SK-N-SH (cell line): ENCODE data around the gene FNTB. TPM values are rescaled to one million over a fixed set of nuclear protein-coding genes. Genes with fewer than 3 reads are reported as not detected.

Source experiments
- CTCF ChIA-PET: fragments of 300-600, 350-600 bp; formaldehyde crosslinking; extraction: SDS; loops from one replicate; lab custom pipeline; 2021; lab: Yijun Ruan, JAX
- POLR2A ChIA-PET: fragments of 350-600 bp; sonication (Branson Sonifier 250); formaldehyde crosslinking; extraction: SDS; loops from one replicate; lab custom pipeline; 2020; ENCODE audit warnings: antibody characterized with exemption, inconsistent platforms; lab: Yijun Ruan, JAX
- DNase-seq: peaks from one replicate; pipeline ENCODE4 v3.0.0; 2012
- H2AFZ ChIP-seq: fragments of 200-600 bp; sonication (generic); 2 replicates; pipeline ENCODE4 v1.8.1; 2016; ENCODE audit warnings: antibody characterized with exemption, mild to moderate bottlenecking, low read depth
- H3F3A ChIP-seq: fragments of 200-600 bp; sonication (generic); replicated peaks from 2 replicates; pipeline ENCODE3; 2016; ENCODE audit warnings: antibody characterized with exemption, mild to moderate bottlenecking; ENCODE audit not compliant: insufficient read depth
- H3K27ac ChIP-seq, 2 experiments: fragments of 200-500 bp in 1 of 2; fragments of 200-600 bp in 1 of 2; sonication (Bioruptor generic) in 1 of 2; sonication (generic), shearing (Covaris generic) in 1 of 2; 2 replicates each; pipeline versions ENCODE4 v1.5.1 to v1.6.1; 2014 to 2016; ENCODE audit warnings: low read depth in 2 of 2, inconsistent platforms in 1 of 2, low read length in 1 of 2, mild to moderate bottlenecking in 1 of 2, mixed read lengths in 1 of 2
- H3K27me3 ChIP-seq: fragments of 200-600 bp; sonication (generic), shearing (Covaris generic); 2 replicates; pipeline ENCODE4 v1.6.1; 2016; ENCODE audit warnings: mixed run types; ENCODE audit not compliant: insufficient read depth
- H3K36me3 ChIP-seq, 2 experiments: fragments of 200-500 bp in 1 of 2; fragments of 200-600 bp in 1 of 2; sonication (Bioruptor generic) in 1 of 2; sonication (generic) in 1 of 2; replicated peaks in 1 of 2; 2 replicates each; pipeline versions ENCODE3 to v1.5.1; 2014 to 2016; ENCODE audit warnings: low read length in 1 of 2, mild to moderate bottlenecking in 1 of 2; ENCODE audit not compliant: insufficient read depth in 2 of 2, control insufficient read depth in 1 of 2
- H3K4me1 ChIP-seq, 2 experiments: fragments of 200-500 bp in 1 of 2; fragments of 200-600 bp in 1 of 2; sonication (Bioruptor generic) in 1 of 2; sonication (generic), shearing (Covaris generic) in 1 of 2; 2 replicates each; pipeline versions ENCODE4 v1.5.1 to v1.6.1; 2014 to 2016; ENCODE audit warnings: low read depth in 1 of 2, low read length in 1 of 2, mixed run types in 1 of 2; ENCODE audit not compliant: insufficient read depth in 2 of 2, control insufficient read depth in 1 of 2
- H3K4me2 ChIP-seq: fragments of 200-600 bp; sonication (generic), shearing (Covaris generic); 2 replicates; pipeline ENCODE4 v1.6.1; 2017; ENCODE audit warnings: mixed run types
- H3K4me3 ChIP-seq, 2 experiments: fragments of 200-500 bp in 1 of 2; fragments of 200-600 bp in 1 of 2; sonication (Bioruptor generic) in 1 of 2; sonication (generic), shearing (Covaris generic) in 1 of 2; 2 replicates each; pipeline versions ENCODE4 v1.5.1 to v1.8.1; 2014 to 2016; ENCODE audit warnings: low read depth in 2 of 2, inconsistent platforms in 1 of 2, low read length in 1 of 2, mild to moderate bottlenecking in 1 of 2, mixed read lengths in 1 of 2, moderate library complexity in 1 of 2
- H3K79me2 ChIP-seq: fragments of 200-600 bp; sonication (generic); 2 replicates; pipeline ENCODE4 v1.8.1; 2017; ENCODE audit warnings: mild to moderate bottlenecking; ENCODE audit not compliant: insufficient read depth
- H3K9ac ChIP-seq: fragments of 200-600 bp; sonication (generic); 2 replicates; pipeline ENCODE4 v1.6.1; 2017; ENCODE audit warnings: mixed run types
- H3K9me2 ChIP-seq: fragments of 200-600 bp; sonication (generic); 2 replicates; pipeline ENCODE4 v1.6.1; 2017; ENCODE audit warnings: mixed run types
- H3K9me3 ChIP-seq: fragments of 200-600 bp; sonication (generic); 2 replicates; pipeline ENCODE4 v1.6.1; 2017; ENCODE audit warnings: mixed run types, mild to moderate bottlenecking, moderate library complexity
- H4K20me1 ChIP-seq: fragments of 200-600 bp; sonication (generic); 2 replicates; pipeline ENCODE4 v1.6.1; 2017; ENCODE audit warnings: mild to moderate bottlenecking, mixed run types; ENCODE audit not compliant: insufficient read depth
- JUND ChIP-seq: IDR thresholded peaks from 2 replicates; pipeline ENCODE4 v1.4.0; 2012
- MEF2A ChIP-seq: IDR thresholded peaks from 2 replicates; pipeline ENCODE4 v1.4.0; 2012; ENCODE audit warnings: low read depth, borderline replicate concordance
- MXI1 ChIP-seq: IDR thresholded peaks from 2 replicates; pipeline ENCODE4 v1.6.1; 2012; ENCODE audit warnings: mild to moderate bottlenecking, low read depth, low read length, improper control_type of control experiment
- NRF1 ChIP-seq: IDR thresholded peaks from 2 replicates; pipeline ENCODE4 v1.6.1; 2012; ENCODE audit warnings: low read depth, mild to moderate bottlenecking, low read length
- RAD21 ChIP-seq: IDR thresholded peaks from 2 replicates; pipeline ENCODE4 v1.6.1; 2012; ENCODE audit warnings: mild to moderate bottlenecking, low read length
- RCOR1 ChIP-seq: fragments of 150-350 bp; IDR thresholded peaks from 2 replicates; pipeline ENCODE4 v1.6.1; 2017; ENCODE audit warnings: antibody characterized with exemption, low read length
- RFX5 ChIP-seq: IDR thresholded peaks from 2 replicates; pipeline ENCODE4 v1.6.1; 2012; ENCODE audit warnings: mild to moderate bottlenecking, improper control_type of control experiment, low read length
- RXRA ChIP-seq: IDR thresholded peaks from 2 replicates; pipeline ENCODE4 v1.4.0; 2012; ENCODE audit warnings: low read depth, mild to moderate bottlenecking, borderline replicate concordance
- TAF1 ChIP-seq: IDR thresholded peaks from 2 replicates; pipeline ENCODE4 v1.6.1; 2012; ENCODE audit warnings: low read depth, mild to moderate bottlenecking, low read length, moderate library complexity, borderline replicate concordance
- YY1 ChIP-seq: IDR thresholded peaks from 2 replicates; pipeline ENCODE4 v1.4.0; 2012; ENCODE audit warnings: low read depth, mild to moderate bottlenecking
- WGBS: methylation state at CpG from one replicate; pipeline ENCODE4 v1.1.6; 2017; ENCODE audit warnings: low lambda C conversion rate; 5-methylcytosine and 5-hydroxymethylcytosine counted together
- polyA plus RNA-seq, 3 experiments: library from polyadenylated mRNA; depleted of rRNA; stranded (reverse); fragments of >200 nt; gene quantifications; 2 replicates each; pipeline ENCODE4 v1.2.3, GENCODE V29; 2012
- TF ChIP-seq, protein P1 (sequence below): fragments of 150-350 bp; IDR thresholded peaks from 2 replicates; pipeline ENCODE4 v1.6.1; 2016; ENCODE audit warnings: mild to moderate bottlenecking, low read depth, low read length
- TF ChIP-seq, protein P2 (sequence below): IDR thresholded peaks from 2 replicates; pipeline ENCODE4 v1.6.1; 2012; ENCODE audit warnings: mild to moderate bottlenecking, low read depth, low read length, moderate library complexity
- TF ChIP-seq, protein P3 (sequence below): IDR thresholded peaks from 2 replicates; pipeline ENCODE4 v1.4.0; 2012; ENCODE audit warnings: low read depth, borderline replicate concordance
- TF ChIP-seq, protein P4 (sequence below): IDR thresholded peaks from 2 replicates; pipeline ENCODE4; 2012

FNTB gene
- polyA plus RNA-seq, 1 of the 3 experiments (the other 2 are of a cell fraction) = 18.4 TPM

DNA sequence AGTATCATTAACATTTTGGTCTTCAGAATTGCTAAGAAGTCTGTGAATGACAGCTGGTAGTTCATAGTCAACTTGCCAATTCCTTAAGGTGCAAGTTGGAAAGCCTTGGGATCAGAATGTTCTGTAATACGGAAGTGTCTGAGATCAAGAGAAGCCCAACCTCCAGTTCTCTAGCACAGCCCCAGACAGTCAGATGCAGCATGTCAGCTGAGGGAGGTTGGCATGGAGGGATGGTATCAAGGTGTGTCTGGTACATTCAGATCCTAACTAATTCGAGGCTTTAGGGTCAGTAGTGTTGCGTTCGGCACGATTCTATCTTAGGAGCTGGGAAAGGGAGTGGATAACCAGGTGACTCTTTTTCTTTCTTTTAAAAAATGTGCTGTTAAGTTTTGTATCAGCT is 38.3 kb downstream of the FNTB start:
- 97% methylated on average over 5 of the region's 5 CpGs for WGBS
- DNase-seq = no peak
- TF ChIP-seq, protein P1, sequence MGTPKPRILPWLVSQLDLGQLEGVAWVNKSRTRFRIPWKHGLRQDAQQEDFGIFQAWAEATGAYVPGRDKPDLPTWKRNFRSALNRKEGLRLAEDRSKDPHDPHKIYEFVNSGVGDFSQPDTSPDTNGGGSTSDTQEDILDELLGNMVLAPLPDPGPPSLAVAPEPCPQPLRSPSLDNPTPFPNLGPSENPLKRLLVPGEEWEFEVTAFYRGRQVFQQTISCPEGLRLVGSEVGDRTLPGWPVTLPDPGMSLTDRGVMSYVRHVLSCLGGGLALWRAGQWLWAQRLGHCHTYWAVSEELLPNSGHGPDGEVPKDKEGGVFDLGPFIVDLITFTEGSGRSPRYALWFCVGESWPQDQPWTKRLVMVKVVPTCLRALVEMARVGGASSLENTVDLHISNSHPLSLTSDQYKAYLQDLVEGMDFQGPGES = no peak
- H2AFZ ChIP-seq = no peak overlapping the region
- no peak overlapping the region for H3K27ac ChIP-seq
- no peaks in the 10 kb centered on the region for H3K9me2 ChIP-seq
- H3K4me2 ChIP-seq = no peak overlapping the region
- no peaks in the 10 kb centered on the region for H3K27me3 ChIP-seq
- no peak overlapping the region for H3K9ac ChIP-seq
- POLR2A ChIA-PET = no interaction called here
- H3K4me1 ChIP-seq = no peaks in the 10 kb centered on the region
- peaks cover 0 to 8% of the 10 kb centered on the region in 2 experiments for H3K36me3 ChIP-seq
- CTCF ChIA-PET = interaction anchor here (0.7 to 2.9 kb wide), 2 partner anchors 38 to 875 kb away, joined by 3 to 10 read pairs; partner anchors contain the start of gene FNTB
- H3K79me2 ChIP-seq = no peaks in the 10 kb centered on the region
- no peaks in the 10 kb centered on the region for H3F3A ChIP-seq
- H3K9me3 ChIP-seq = no peaks in the 10 kb centered on the region
- H4K20me1 ChIP-seq = no peaks in the 10 kb centered on the region
- H3K4me3 ChIP-seq = no peak overlapping the region

DNA sequence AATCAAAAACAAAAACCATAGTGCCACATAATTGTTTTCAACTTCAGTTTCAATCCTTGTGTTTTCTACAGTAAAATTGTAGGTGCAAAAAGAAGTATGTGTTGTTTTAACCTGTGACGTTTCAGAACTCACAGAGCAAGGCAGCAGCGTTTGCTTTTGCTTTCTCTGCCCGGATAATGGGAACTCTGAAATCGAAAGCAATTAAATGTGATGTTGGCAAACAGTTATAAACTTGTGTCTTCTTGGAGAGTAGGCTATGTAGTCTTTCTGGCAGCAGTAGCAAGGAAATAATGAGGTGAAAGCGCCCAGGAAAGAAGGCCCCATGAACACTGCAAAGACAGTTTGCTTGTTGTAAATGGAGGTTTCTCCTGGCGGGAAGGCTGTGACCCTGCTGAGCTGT is 39.1 kb downstream of the FNTB start:
- Histone ChIP-seq H3K27ac (no peak overlapping the region), H2AFZ (no peak overlapping the region), H3K4me1 (no peaks in the 10 kb centered on the region), H3K79me2 (no peaks in the 10 kb centered on the region), H3F3A (no peaks in the 10 kb centered on the region), H3K9me3 (no peaks in the 10 kb centered on the region), H4K20me1 (no peaks in the 10 kb centered on the region), H3K27me3 (no peaks in the 10 kb centered on the region), H3K4me3 (no peak overlapping the region), H3K36me3 (peaks cover 0 to 8% of the 10 kb centered on the region in 2 experiments), H3K9ac (no peak overlapping the region), H3K9me2 (no peaks in the 10 kb centered on the region), H3K4me2 (no peak overlapping the region)
- TF ChIP-seq RCOR1 = no peak
- TF ChIP-seq, protein P2, sequence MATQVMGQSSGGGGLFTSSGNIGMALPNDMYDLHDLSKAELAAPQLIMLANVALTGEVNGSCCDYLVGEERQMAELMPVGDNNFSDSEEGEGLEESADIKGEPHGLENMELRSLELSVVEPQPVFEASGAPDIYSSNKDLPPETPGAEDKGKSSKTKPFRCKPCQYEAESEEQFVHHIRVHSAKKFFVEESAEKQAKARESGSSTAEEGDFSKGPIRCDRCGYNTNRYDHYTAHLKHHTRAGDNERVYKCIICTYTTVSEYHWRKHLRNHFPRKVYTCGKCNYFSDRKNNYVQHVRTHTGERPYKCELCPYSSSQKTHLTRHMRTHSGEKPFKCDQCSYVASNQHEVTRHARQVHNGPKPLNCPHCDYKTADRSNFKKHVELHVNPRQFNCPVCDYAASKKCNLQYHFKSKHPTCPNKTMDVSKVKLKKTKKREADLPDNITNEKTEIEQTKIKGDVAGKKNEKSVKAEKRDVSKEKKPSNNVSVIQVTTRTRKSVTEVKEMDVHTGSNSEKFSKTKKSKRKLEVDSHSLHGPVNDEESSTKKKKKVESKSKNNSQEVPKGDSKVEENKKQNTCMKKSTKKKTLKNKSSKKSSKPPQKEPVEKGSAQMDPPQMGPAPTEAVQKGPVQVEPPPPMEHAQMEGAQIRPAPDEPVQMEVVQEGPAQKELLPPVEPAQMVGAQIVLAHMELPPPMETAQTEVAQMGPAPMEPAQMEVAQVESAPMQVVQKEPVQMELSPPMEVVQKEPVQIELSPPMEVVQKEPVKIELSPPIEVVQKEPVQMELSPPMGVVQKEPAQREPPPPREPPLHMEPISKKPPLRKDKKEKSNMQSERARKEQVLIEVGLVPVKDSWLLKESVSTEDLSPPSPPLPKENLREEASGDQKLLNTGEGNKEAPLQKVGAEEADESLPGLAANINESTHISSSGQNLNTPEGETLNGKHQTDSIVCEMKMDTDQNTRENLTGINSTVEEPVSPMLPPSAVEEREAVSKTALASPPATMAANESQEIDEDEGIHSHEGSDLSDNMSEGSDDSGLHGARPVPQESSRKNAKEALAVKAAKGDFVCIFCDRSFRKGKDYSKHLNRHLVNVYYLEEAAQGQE = no peak
- TF ChIP-seq, protein P3, sequence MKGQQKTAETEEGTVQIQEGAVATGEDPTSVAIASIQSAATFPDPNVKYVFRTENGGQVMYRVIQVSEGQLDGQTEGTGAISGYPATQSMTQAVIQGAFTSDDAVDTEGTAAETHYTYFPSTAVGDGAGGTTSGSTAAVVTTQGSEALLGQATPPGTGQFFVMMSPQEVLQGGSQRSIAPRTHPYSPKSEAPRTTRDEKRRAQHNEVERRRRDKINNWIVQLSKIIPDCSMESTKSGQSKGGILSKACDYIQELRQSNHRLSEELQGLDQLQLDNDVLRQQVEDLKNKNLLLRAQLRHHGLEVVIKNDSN = no peak
- TF ChIP-seq MEF2A = no peak
- no peak for TF ChIP-seq RXRA
- TF ChIP-seq, protein P4, sequence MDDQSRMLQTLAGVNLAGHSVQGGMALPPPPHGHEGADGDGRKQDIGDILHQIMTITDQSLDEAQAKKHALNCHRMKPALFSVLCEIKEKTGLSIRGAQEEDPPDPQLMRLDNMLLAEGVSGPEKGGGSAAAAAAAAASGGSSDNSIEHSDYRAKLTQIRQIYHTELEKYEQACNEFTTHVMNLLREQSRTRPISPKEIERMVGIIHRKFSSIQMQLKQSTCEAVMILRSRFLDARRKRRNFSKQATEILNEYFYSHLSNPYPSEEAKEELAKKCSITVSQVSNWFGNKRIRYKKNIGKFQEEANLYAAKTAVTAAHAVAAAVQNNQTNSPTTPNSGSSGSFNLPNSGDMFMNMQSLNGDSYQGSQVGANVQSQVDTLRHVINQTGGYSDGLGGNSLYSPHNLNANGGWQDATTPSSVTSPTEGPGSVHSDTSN = no peak
- no peak for TF ChIP-seq NRF1
- no peak for TF ChIP-seq TAF1
- TF ChIP-seq RAD21 = no peak
- no peak for TF ChIP-seq YY1
- TF ChIP-seq MXI1 = no peak
- no peak for TF ChIP-seq RFX5
- TF ChIP-seq JUND = no peak
- no peak for DNase-seq
- WGBS = 94% methylated on average over 6 of the region's 6 CpGs
- CTCF ChIA-PET = interaction anchor here (0.9 to 2.9 kb wide), 3 partner anchors 8 to 39 kb away, joined by 3 to 10 read pairs (median 3); partner anchors contain the start of gene FNTB
- POLR2A ChIA-PET = no interaction called here
